Body of pancreas (tissue), 4 donors: ENCODE measurements around the gene RSPH1. TPM values are rescaled to one million over a fixed set of nuclear protein-coding genes. Genes with fewer than 3 reads are reported as not detected.

Source experiments
- ATAC-seq: fragments of 150-250 bp; one replicate; pipeline ENCODE4 v1.9.1; 2016
- DNase-seq, 4 donors: peaks; one replicate each; pipeline ENCODE4 v3.0.0-alpha.2; 2019
- H3K27ac ChIP-seq, 4 donors: fragments of 200-600 bp; sonication (generic); 1 replicate in 3 of 4; 2 replicates in 1 of 4; pipeline versions ENCODE4 v1.5.1 to v1.6.1; 2016 to 2019; ENCODE audit warnings: mild to moderate bottlenecking in 1 of 4, mixed read lengths in 1 of 4, moderate library complexity in 1 of 4
- H3K27me3 ChIP-seq, 2 donors: fragments of 200-600 bp; sonication (generic); one replicate each; pipeline ENCODE4 v1.6.0; 2016; ENCODE audit warnings: mild to moderate bottlenecking in 1 of 2
- H3K36me3 ChIP-seq, 2 donors: fragments of 200-600 bp; sonication (generic); replicated peaks in 1 of 2; 2 replicates each; pipeline ENCODE4 v1.5.1; 2016; ENCODE audit warnings: low read depth in 2 of 2; ENCODE audit not compliant: insufficient read depth in 1 of 2
- H3K4me1 ChIP-seq: fragments of 200-600 bp; sonication (generic); one replicate; pipeline ENCODE4 v1.6.0; 2016
- H3K4me3 ChIP-seq, 2 donors: fragments of 200-600 bp; sonication (generic); 1 replicate in 1 of 2; 2 replicates in 1 of 2; pipeline ENCODE4 v1.5.1; 2016 to 2019
- H3K9me3 ChIP-seq, 3 donors: fragments of 200-600 bp; sonication (generic); 1 replicate in 2 of 3; 2 replicates in 1 of 3; pipeline ENCODE4 v1.5.1; 2016
- POLR2A ChIP-seq, 3 donors: fragments of 450-650 bp; IDR thresholded peaks; one replicate each; pipeline ENCODE4 v1.6.1; 2016; ENCODE audit warnings: antibody characterized with exemption in 3 of 3, mild to moderate bottlenecking in 2 of 3
- WGBS, 2 donors: methylation state at CpG; one replicate each; pipeline ENCODE4 v1.1.5; 2017; 5-methylcytosine and 5-hydroxymethylcytosine counted together
- intact Hi-C: fragments of 100-400 bp; cut with DNase I; formaldehyde crosslinking; loops from one replicate; pipeline ENCODE4 v1.15.1; 2023
- total RNA-seq, 2 donors: library from RNA; depleted of rRNA; stranded (reverse); fragments of >200 nt; gene quantifications; one replicate each; pipeline ENCODE4 v1.1.0, GENCODE V29; 2016
- TF ChIP-seq, protein P1 (sequence below), 7 experiments: fragments of 450-650 bp in 4 of 7; fragments of 200-600 bp in 3 of 7; sonication (generic) in 3 of 7; IDR thresholded peaks; one replicate each; pipeline ENCODE4 v1.5.1; 2016 to 2019; ENCODE audit warnings: antibody characterized with exemption in 7 of 7

RSPH1 gene
- total RNA-seq, 2 donors from 2014 or later: 1.6 to 2.3 TPM

DNA sequence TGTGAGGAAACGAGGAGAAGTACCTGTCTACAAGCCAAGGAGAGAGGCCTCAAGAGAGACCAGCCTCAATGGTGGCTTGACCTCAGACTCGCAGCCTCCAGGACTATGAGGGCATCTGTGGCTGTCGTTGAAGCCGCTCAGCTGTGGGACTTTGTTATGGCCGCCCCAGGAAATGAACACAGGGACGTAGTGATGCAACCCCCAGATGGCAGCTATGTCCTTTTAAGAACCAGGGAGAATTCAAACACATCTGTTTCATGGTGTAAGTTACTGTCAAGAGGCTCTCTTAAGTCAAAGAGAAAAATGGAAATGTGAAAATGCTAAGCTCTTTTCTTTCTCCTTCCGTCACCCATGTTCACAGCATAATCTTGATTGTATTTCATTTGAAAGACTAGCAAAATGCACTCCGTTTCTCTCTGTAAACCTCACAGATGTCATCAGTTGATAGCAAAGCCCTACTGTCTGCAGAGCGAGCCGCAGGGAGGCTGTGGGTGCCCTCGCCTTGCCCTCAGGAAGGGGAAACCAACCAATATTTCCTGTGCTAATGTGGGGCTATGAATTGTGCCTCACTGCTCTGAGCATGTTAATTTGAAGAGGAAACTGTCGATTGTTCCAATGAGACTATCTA is 71.0 kb downstream of the RSPH1 start:
- WGBS, 2 donors: 65 to 70% methylated on average over 12 of the region's 12 CpGs
- no peaks in the 10 kb centered on the region for H3K9me3 ChIP-seq
- H3K4me3 ChIP-seq: no peak overlapping the region
- TF ChIP-seq, protein P1, sequence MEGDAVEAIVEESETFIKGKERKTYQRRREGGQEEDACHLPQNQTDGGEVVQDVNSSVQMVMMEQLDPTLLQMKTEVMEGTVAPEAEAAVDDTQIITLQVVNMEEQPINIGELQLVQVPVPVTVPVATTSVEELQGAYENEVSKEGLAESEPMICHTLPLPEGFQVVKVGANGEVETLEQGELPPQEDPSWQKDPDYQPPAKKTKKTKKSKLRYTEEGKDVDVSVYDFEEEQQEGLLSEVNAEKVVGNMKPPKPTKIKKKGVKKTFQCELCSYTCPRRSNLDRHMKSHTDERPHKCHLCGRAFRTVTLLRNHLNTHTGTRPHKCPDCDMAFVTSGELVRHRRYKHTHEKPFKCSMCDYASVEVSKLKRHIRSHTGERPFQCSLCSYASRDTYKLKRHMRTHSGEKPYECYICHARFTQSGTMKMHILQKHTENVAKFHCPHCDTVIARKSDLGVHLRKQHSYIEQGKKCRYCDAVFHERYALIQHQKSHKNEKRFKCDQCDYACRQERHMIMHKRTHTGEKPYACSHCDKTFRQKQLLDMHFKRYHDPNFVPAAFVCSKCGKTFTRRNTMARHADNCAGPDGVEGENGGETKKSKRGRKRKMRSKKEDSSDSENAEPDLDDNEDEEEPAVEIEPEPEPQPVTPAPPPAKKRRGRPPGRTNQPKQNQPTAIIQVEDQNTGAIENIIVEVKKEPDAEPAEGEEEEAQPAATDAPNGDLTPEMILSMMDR (IDR thresholded peaks at IDR 0.05): no peak
- no peak for TF ChIP-seq POLR2A (IDR thresholded peaks at IDR 0.05)
- intact Hi-C loops: no loop called here
- H3K27ac ChIP-seq: no peak overlapping the region
- H3K27me3 ChIP-seq: no peaks in the 10 kb centered on the region
- no peaks in the 10 kb centered on the region for H3K36me3 ChIP-seq
- H3K4me1 ChIP-seq: no peaks in the 10 kb centered on the region
- no peak for DNase-seq
- ATAC-seq: no peak

DNA sequence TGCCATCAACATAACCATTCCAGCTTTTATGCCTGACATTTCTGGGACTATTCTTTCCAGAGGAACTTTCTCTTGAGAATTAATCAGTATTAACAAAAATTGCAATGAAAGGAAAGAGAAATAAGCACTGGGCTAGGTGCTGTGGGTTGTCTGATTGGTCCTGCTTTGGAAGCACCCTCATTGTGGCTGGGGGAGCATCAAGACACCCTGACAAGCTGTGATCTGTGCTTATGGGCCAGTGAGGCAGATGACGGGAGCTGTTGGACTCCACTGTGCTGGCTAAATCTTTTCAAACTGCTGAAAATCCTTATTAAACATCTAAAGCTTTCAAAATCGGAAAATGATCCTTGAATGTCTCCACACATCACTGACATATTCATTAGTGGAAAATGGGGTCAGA is 72.3 kb downstream of the RSPH1 start:
- Histone ChIP-seq H3K4me1 (no peaks in the 10 kb centered on the region), H3K27ac (no peak overlapping the region), H3K9me3 (no peaks in the 10 kb centered on the region), H3K36me3 (no peaks in the 10 kb centered on the region), H3K4me3 (no peak overlapping the region), H3K27me3 (no peaks in the 10 kb centered on the region)
- DNase-seq (no peak), ATAC-seq (no peak)
- TF ChIP-seq, protein P1 (IDR thresholded peaks at IDR 0.05): no peak
- no peak for TF ChIP-seq POLR2A (IDR thresholded peaks at IDR 0.05)
- intact Hi-C loops: no loop called here
- WGBS, 2 donors: 68 to 78% methylated on average over 2 of the region's 2 CpGs

DNA sequence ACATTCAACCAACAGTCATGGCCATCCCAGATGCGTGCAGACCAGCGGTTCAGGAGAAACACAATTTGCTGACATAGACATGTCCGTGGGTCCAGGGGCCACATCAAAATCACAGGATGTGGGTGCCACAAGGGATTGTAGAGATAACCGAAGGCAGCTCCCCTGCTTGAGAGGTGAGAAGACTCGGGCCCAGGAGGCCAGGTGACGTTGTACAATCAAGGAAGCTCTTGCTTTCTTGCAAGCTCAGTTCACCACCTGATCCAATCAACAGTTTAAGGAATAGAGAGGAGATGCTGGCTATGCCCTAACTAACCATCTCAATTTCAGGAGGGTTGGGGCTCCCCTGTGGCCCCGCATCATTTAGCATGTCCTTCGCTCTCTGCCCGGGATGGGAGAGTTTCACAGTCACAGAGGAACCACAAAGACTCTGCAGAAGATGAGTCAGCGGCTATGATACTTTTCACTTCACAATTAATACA is 72.8 kb downstream of the RSPH1 start:
- no peaks in the 10 kb centered on the region for H3K27me3 ChIP-seq
- no peak for TF ChIP-seq POLR2A (IDR thresholded peaks at IDR 0.05)
- TF ChIP-seq, protein P1 (IDR thresholded peaks at IDR 0.05): no peak
- H3K36me3 ChIP-seq: no peaks in the 10 kb centered on the region
- ATAC-seq: no peak
- H3K4me3 ChIP-seq: no peak overlapping the region
- intact Hi-C loops: no loop called here
- no peak for DNase-seq
- H3K9me3 ChIP-seq: no peaks in the 10 kb centered on the region
- WGBS, 2 donors: 70 to 75% methylated on average over 10 of the region's 10 CpGs
- H3K4me1 ChIP-seq: no peaks in the 10 kb centered on the region
- H3K27ac ChIP-seq: no peak overlapping the region

Other genes with a start within 250 kb of the RSPH1 start
- gene TFF3, start 180.8 kb downstream of the RSPH1 start, total RNA-seq: 10 to 100 TPM in 1 of 2 donors, 1 to 10 TPM in 1; 6.3 to 16.3 TPM
- 1 to 10 TPM; 1.3 to 9.3 TPM for gene TFF2, start 145.2 kb downstream of the RSPH1 start, total RNA-seq
- gene TFF1, start 129.7 kb downstream of the RSPH1 start, total RNA-seq: 10 to 100 TPM in 1 of 2 donors, 1 to 10 TPM in 1; 3.0 to 66.4 TPM
- 10 to 100 TPM; 12.5 to 12.7 TPM for gene TMPRSS3, start 100.2 kb downstream of the RSPH1 start, total RNA-seq
- gene UBASH3A, start 92.3 kb downstream of the RSPH1 start, total RNA-seq: under 1 TPM in 1 of 2 donors, not detected in 1; 0.26 TPM
- gene SLC37A1, start 17.6 kb upstream of the RSPH1 start, total RNA-seq: 10 to 100 TPM in 1 of 2 donors, 1 to 10 TPM in 1; 6.3 to 16.3 TPM
- 1 to 10 TPM; 5.2 to 7.9 TPM for gene PDE9A, start 157.4 kb upstream of the RSPH1 start, total RNA-seq